Right renal pelvis (tissue), 4 donors: ENCODE data around the gene TRAF6. TPM values are rescaled to one million over a fixed set of nuclear protein-coding genes. Genes with fewer than 3 reads are reported as not detected.
"Not testable (repeated sequence)": the region's sequence is repeated elsewhere in the genome, so short reads cannot be mapped to it uniquely, and the experiment has no call there.

Experiments used
- DNase-seq, 4 donors: peaks; one replicate each; pipeline ENCODE4 v3.0.0-alpha.2; 2013; ENCODE audit warnings: low read depth in 4 of 4, low spot score in 3 of 4, missing footprints in 1 of 4
- polyA plus RNA-seq, 4 donors: library from polyadenylated mRNA; unstranded; fragments of 120-200 nt; gene quantifications; one replicate each; pipeline ENCODE4 v1.2.1, GENCODE V29; 2013; ENCODE audit not compliant: insufficient read length in 4 of 4

TRAF6 gene
- polyA plus RNA-seq, 4 donors: 13.0 to 17.7 (median 15.8) TPM

DNA sequence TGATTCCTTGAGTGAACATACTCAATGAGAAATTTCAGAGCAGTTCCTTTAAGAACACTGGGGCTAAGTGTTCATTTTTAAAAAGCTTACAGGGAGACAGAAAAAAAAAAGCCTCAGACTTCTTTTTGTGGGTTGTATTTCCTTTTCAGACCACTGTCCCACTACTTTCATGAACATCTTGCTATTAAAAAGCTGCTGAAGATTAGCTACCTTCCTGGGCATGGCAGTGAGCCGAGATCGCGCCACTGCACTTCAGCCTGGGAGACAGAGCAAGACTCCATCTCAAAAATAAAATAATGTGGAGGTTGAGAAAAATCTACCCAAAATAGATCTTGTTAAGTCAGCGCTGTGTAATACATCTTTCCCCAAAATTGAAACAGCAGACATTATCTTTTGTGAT, 10.8 kb downstream of the TRAF6 start:
- DNase-seq: no peak

DNA sequence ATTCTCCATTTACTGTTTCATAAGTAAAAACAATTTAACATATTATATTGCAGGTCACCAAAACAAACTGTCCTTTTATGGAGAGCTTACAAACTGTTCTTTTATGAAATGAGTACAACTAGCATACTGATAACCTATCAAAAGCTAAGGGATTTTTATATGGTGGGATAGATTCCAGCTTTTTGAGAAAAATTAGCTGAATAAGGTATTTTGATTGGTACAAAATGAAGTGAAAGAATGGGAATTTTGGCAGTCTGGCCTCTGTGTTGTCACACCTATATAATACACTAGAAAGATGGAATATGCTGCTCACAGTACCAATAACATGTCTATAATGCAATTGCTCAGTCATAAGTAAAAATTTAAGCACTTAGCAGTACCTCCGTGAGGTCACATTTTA, 11.4 kb downstream of the TRAF6 start:
- no peak for DNase-seq

DNA sequence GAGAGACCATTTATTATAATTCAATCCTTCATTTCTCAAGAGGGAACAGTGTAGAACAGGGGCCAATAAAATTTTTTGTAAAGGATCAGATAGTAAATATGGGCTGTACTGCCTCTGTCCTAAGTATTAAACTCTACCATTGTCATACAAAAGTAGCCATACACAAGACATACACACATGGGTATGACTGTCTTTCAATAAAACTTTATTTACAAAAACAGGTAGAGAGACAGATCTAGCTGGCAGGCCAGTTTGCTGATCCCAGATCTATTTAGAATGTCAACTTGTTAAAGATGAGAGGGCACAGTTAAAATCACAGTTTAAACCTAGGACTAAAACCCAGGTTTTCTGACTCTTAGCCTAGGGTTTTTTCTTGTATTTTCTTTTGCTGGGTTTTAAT, 16.7 kb downstream of the TRAF6 start:
- no peak for DNase-seq

GRCh38 chr11:36492724-36493304, 17.3 kb downstream of the TRAF6 start:
- DNase-seq: no peak

GRCh38 chr11:36490026-36490806, 19.9 kb downstream of the TRAF6 start:
- no peak for DNase-seq

DNA sequence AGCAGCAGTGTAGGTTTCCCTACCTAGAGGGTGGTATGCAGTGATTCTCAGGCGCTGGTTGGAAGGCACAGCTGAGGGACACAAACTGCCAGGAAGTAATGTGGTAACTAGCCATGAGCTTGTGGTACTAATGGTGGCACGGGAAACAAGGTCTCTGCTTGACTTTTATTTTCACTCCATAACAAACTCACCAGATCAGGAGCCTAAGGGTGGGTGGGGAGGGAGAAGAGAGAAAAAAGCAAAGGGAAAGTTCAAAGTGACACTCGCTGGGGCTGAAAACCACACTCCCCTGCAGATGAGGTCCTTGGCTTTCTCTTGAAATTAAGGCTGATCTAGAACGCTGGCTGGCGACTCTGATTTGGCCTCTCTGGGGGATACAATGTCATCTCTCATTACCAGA, 22.0 kb downstream of the TRAF6 start:
- DNase-seq: no peak

DNA sequence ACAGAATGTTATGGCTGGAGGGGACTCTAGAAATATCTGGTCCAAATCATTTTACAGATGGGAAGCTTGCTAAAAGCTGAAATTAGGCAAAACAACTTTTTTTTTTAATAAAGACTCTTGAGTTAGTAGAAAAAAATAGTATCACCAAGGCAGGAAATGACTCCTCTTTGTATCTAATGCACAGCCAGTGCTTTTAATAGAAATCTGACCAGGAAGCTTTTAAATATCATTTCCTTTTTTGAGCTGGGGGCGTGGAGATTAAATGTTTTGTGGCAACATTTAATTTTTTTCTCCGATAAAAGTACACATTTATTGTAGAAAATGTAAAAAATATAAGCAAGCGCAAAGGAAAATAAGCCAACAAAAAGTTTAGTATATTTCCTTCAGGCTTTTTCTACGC, 22.5 kb downstream of the TRAF6 start:
- no peak for DNase-seq

- DNase-seq: no peak
These were observed 24.6 kb downstream of the TRAF6 start for GRCh38 chr11:36485298-36486002.

GRCh38 chr11:36483042-36483441, 27.0 kb downstream of the TRAF6 start:
- not testable (repeated sequence) for DNase-seq

DNA sequence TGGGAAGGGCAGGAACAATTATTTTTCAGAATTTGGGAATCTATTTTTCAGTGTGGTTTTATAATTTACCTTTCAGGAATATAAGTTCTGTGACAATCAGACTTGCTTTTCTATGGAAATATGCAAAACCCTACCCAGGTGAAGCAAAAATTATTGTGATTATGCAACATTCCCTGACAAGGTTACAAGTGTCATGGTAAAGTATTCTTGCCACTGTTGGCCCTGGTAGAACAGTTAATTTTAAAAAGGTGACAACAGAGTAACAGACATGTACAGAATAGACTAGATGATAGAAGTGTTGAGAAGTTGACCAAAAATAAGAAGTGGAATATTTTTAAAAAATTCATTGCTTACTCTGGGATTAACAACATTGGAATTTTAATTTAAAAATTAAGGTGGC, 29.2 kb downstream of the TRAF6 start:
- DNase-seq: no peak

DNA sequence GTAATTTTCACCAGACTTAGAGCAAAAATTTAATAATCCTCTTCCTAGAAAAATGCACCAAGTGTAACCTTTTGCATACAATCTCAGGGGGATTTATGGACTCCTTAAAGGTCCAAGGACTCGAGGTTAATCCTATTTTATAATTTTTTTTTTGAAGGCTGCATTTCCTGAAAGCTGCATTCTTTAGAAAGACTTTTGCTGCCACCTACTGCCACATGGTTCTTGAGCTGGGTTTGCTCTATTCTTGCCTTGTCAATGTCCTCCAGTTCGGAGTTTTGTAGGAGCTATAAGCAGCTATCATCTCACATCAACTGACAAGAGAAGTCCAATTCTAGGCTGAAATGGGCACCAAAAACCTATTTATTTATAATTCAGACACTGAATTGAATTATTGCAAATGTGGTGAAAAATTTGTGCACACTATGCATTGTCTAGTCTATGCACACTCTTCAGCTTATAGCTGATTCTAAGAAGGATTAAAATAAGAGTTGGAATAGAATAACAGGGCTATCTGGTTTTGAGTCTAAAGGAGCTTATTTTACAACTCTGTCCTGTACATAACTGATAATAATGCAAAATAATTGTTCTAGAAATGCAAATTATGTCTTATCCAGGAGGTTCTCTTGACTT, 31.3 kb downstream of the TRAF6 start:
- DNase-seq: peak; percentile 25 to 58 (median 34)

DNA sequence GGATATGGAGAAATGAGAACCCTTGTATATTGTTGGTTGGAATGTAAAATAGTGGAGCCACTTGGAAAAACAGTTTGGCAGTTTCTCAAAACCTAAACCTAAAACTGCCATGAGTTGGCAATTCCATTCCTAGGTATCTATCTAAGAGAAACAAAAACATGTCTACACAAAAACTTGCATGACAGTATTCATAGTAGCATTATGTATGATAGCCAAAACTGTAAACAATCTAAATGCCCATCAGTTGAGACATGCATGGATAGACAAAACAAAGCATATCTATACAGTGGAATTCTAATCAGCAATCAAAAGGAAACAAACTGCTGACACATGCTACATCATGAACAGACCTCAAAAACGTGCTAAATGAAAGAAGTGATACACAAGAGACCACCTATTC, 34.9 kb downstream of the TRAF6 start:
- DNase-seq: no peak

GRCh38 chr11:36471577-36471976, 38.5 kb downstream of the TRAF6 start:
- no peak for DNase-seq

- no peak for DNase-seq
These were observed 39.9 kb downstream of the TRAF6 start for GRCh38 chr11:36469881-36470802.

DNA sequence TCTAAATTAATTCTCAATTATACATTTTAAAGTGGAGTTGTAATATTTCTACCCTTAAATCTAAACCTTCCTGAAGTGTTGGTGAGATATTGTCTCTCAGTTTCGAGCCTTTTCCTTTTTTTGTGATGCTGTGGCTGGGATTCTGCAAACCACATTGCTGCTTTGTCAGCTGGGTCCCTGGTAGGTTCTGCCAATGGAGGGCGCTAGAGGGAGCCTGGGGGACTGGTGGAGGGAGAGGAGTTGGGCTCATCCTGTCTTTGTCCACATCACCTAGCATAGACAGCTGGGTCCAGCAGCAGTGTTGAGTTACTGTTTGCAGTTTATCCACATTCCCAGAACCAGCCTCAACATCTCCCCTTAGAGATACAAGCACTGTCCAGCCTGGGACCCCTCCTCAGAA, 41.0 kb downstream of the TRAF6 start:
- no peak for DNase-seq

DNA sequence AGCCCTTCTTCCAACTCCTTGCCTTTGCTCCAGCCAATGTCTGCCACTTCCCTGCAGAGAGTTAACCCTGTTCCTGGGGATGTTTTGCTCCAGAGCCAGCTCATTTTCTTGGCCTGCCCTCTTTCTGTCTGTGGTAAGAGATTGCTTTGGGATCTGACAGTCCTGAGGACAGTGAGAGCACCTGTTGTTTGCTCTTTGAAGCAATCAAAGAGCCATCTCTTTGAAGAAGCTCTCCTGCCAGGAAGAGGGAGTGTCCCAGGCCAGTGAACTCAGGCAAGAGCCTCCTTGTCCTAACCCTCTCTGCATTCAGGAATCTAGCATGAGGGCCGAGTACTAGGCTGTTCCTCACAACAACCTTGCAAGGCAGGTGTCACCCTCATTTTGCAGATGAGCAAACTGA, 42.2 kb downstream of the TRAF6 start:
- no peak for DNase-seq

- no peak for DNase-seq
These were observed 43.1 kb downstream of the TRAF6 start for GRCh38 chr11:36467012-36467411.

DNA sequence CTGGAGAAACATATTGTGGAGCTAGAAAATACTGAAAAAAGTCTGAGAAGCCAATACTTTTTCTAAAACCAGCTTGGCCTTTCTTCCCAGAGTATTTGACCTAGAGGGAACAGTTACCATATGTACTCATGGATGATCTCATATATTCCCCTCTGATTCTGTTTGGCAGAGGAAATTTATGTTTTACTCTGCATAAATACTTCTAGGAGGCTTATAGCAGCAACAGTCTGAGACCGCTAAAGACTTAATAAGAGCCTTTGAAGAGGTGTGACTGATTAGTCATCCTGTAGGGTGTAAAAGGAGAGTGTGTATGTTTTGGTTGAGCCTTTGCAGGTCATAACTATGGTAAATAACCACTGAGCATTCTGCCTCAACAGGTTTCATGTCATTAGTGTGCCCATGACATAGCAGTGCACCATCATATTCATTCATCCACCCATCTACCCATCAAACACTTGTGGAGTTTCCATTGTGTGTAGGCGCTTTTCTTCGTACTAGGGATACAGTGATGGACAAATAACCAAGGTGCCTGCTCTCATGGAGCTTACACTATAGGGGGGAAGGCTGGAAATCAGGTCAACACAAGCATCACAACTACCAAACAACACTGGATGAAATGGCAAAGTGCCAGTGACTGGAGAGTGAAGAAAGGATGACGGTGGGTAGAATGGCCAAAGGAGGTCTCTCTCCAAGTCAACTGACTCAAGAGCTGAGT, 44.5 kb downstream of the TRAF6 start:
- no peak for DNase-seq

GRCh38 chr11:36464720-36465119, 45.4 kb downstream of the TRAF6 start:
- DNase-seq: no peak

DNA sequence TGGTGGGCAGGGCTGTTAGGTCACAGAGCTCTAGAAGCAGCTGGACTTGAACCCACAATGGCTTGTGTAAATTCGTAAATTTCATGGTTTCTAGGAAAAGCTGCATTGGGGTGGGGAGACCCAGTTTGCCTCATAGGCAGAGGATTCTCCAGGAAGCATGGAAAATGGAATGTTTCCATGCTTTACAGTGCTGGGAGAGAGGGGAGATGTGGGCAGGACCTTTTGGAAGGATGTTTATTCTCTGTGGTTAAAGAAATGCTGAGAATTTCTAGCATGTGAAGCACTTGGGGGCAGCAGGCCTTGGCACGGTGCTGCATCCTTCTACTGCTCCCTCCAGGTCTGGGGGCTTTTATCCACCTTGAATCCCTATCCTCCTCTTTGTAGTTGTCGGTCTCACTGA, 46.3 kb downstream of the TRAF6 start:
- no peak for DNase-seq
